OCI-LY3 (cell line): ENCODE measurements around the gene MCRIP2.

Experiments
- H2AFZ ChIP-seq: fragments of 200-600, 300-600 bp; shearing (Covaris generic); 2 replicates; pipeline ENCODE4 v1.6.0; 2014; ENCODE audit warnings: antibody characterized with exemption, low read depth, low read length
- H3K27ac ChIP-seq: fragments of 200-600, 300-600 bp; sonication (generic); 2 replicates; pipeline ENCODE4 v1.5.1; 2014; ENCODE audit warnings: mild to moderate bottlenecking, low read length, moderate library complexity, mixed read lengths
- H3K27me3 ChIP-seq: fragments of 200-600, 300-600 bp; sonication (generic); 2 replicates; pipeline ENCODE4 v1.6.1; 2014; ENCODE audit warnings: low read depth, low read length, mixed read lengths
- H3K36me3 ChIP-seq: fragments of 200-600, 300-600 bp; sonication (generic); replicated peaks from 2 replicates; pipeline ENCODE3; 2014; ENCODE audit warnings: low read depth, low read length, mixed read lengths
- H3K4me1 ChIP-seq: fragments of 300-600, 200-600 bp; sonication (generic); 2 replicates; pipeline ENCODE4 v1.6.1; 2014; ENCODE audit warnings: low read length, mixed read lengths
- H3K4me2 ChIP-seq: fragments of 200-600, 300-600 bp; sonication (generic); 2 replicates; pipeline ENCODE4 v1.6.1; 2014; ENCODE audit warnings: low read length, mixed read lengths
- H3K4me3 ChIP-seq: fragments of 300-600, 200-600 bp; sonication (generic); 2 replicates; pipeline ENCODE4 v1.5.1; 2014; ENCODE audit warnings: antibody characterized with exemption, mild to moderate bottlenecking, low read length, moderate library complexity
- H3K79me2 ChIP-seq: fragments of 300-600, 200-600 bp; shearing (Covaris generic); 2 replicates; pipeline ENCODE4 v1.6.1; 2014; ENCODE audit warnings: mild to moderate bottlenecking, low read length, mixed read lengths
- H3K9ac ChIP-seq: fragments of 300-600, 200-600 bp; shearing (Covaris generic); 2 replicates; pipeline ENCODE4 v1.6.0; 2014; ENCODE audit warnings: mild to moderate bottlenecking, low read length, moderate library complexity
- H3K9me3 ChIP-seq: fragments of 200-600, 300-600 bp; shearing (Covaris generic); 2 replicates; pipeline ENCODE4 v1.6.1; 2014; ENCODE audit warnings: low read length, mixed read lengths; ENCODE audit not compliant: insufficient read depth
- H4K20me1 ChIP-seq: fragments of 200-600, 300-600 bp; sonication (generic); 2 replicates; pipeline ENCODE4 v1.6.1; 2016; ENCODE audit warnings: low read length, mixed read lengths; ENCODE audit not compliant: insufficient read depth
- EZH2phosphoT487 ChIP-seq: fragments of 200-600 bp; shearing (Covaris generic); IDR thresholded peaks from 2 replicates; pipeline ENCODE4 v1.6.1; 2018; ENCODE audit warnings: antibody characterized with exemption, mixed run types, low read depth
- TF ChIP-seq, protein P1 (sequence below): fragments of 200-600, 300-600 bp; sonication (generic); IDR thresholded peaks from 2 replicates; pipeline ENCODE4 v1.5.1; 2014; ENCODE audit warnings: antibody characterized with exemption, low read length, low read depth

Gene MCRIP2

DNA sequence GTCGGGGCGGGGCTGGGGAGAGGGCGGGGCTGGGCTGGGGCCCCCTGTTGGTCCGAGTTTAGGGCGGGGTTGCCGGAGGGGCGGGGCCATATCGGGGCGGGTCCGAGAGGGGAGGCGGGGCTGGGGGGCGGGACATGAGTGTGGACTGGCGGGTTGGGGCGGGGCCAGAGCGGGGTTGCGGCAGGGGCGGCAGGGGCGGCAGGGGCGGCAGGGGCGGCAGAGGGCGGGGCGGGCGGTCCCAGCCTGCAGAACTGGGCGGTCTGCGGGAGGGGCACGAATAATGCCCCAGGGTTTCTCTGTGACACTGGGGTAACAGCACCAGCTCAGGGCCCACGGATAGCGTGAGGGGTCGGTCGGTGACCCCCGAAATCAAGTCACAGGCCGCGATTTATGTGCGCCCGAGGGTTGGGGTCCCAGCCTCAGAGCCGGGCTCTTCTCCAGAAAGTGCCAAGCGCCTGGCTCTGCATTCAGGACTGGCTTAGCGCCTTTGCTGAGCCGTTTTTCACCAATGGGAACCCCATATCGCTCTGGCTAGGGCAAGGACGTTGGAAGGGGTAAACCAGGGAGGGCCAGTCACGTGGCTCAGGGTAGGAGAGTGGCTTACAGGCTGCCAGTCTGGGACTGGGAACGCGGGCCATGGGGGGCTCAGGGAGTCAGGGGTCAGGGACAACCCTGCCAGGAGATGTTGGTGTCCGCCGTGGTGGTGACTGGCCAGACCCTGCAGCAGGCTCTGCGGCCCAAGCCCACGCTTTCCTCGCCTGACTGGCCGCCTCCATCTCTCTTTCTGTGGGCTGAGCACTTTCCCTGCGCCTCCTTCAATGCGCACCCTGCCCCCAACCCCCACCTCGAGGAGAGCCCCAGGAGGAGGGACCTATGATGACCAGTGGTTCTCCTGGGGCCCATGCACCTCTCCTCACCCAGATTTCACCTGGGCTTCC, 4.3 kb upstream of the MCRIP2 start:
- peaks cover 12% of the 10 kb centered on the region for H3K36me3 ChIP-seq
- H3K27ac ChIP-seq, result peak overlapping the region; percentile 89; the same call in 1 of the 2 replicates
- peaks cover 10% of the 10 kb centered on the region; the same call in 1 of the 2 replicates for H4K20me1 ChIP-seq
- H3K4me2 ChIP-seq, result peak overlapping the region; percentile 91
- H3K79me2 ChIP-seq, result peaks cover 23% of the 10 kb centered on the region
- H3K4me1 ChIP-seq, result peaks cover 20% of the 10 kb centered on the region
- no peak for TF ChIP-seq EZH2phosphoT487
- TF ChIP-seq, protein P1, sequence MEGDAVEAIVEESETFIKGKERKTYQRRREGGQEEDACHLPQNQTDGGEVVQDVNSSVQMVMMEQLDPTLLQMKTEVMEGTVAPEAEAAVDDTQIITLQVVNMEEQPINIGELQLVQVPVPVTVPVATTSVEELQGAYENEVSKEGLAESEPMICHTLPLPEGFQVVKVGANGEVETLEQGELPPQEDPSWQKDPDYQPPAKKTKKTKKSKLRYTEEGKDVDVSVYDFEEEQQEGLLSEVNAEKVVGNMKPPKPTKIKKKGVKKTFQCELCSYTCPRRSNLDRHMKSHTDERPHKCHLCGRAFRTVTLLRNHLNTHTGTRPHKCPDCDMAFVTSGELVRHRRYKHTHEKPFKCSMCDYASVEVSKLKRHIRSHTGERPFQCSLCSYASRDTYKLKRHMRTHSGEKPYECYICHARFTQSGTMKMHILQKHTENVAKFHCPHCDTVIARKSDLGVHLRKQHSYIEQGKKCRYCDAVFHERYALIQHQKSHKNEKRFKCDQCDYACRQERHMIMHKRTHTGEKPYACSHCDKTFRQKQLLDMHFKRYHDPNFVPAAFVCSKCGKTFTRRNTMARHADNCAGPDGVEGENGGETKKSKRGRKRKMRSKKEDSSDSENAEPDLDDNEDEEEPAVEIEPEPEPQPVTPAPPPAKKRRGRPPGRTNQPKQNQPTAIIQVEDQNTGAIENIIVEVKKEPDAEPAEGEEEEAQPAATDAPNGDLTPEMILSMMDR, result no peak
- H3K4me3 ChIP-seq, result peak overlapping the region; percentile 92
- no peaks in the 10 kb centered on the region for H3K9me3 ChIP-seq
- peak overlapping the region; percentile 92 for H3K9ac ChIP-seq
- H3K27me3 ChIP-seq, result no peaks in the 10 kb centered on the region
- H2AFZ ChIP-seq, result no peak overlapping the region

DNA sequence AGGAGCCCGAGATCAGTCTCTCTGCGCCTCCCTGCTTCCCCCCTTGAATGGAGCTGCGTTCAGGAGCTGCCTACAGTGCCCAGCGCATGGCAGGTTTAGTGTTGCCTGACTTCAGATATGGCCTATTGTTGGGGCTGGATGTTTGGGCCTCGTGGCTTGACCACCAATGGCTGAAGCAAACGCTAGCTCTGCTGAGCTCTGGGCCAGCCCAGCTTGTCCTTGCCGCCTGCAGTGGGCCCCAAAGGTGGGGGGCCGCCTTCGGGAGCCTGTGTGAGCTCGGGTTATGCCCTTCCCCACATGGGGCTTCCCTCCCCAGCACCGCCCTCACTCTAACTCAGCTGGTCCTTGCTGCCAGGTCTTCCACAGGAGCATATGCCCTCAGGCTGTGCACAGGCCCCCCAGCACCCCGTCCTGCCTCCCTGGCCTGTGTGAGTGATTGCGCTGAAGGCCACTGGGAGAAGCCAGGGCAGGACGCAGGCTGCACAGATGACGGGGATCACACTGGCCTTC, 3.5 kb upstream of the MCRIP2 start:
- peaks cover 14% of the 10 kb centered on the region for H3K36me3 ChIP-seq
- no peaks in the 10 kb centered on the region for H3K27me3 ChIP-seq
- peaks cover 23% of the 10 kb centered on the region for H3K4me1 ChIP-seq
- no peaks in the 10 kb centered on the region for H3K9me3 ChIP-seq
- H2AFZ ChIP-seq, result no peak overlapping the region
- no peak overlapping the region for H3K4me3 ChIP-seq
- TF ChIP-seq, protein P1, result no peak
- TF ChIP-seq EZH2phosphoT487, result no peak
- no peak overlapping the region for H3K4me2 ChIP-seq
- peaks cover 10% of the 10 kb centered on the region; the same call in 1 of the 2 replicates for H4K20me1 ChIP-seq
- no peak overlapping the region for H3K9ac ChIP-seq
- peaks cover 30% of the 10 kb centered on the region for H3K79me2 ChIP-seq
- H3K27ac ChIP-seq, result no peak overlapping the region

DNA sequence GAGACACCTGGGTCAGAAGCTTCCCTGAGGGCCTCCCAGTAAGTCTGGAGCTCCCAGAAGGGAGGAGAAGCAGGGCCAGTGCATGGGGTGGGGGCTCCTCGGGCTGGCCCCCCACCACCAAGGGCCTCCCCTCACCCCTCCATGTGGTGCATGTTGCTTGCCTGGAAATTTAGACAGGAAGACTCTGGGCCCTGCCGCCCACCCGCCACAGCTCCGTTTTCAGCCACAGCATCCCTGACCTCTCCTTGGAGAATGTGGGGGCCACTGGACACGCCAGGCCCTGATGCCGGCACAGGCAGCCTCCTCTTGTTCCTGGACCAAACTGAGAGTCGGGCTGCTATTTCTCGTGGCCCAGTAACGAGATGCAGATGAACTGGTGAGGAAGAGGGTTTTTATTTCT, 2.8 kb upstream of the MCRIP2 start:
- Histone ChIP-seq H3K27ac (no peak overlapping the region), H3K4me1 (peaks cover 26% of the 10 kb centered on the region), H3K4me3 (no peak overlapping the region), H4K20me1 (peaks cover 10% of the 10 kb centered on the region; the same call in 1 of the 2 replicates), H3K9ac (no peak overlapping the region), H3K9me3 (no peaks in the 10 kb centered on the region), H3K27me3 (no peaks in the 10 kb centered on the region), H3K4me2 (no peak overlapping the region), H3K79me2 (peaks cover 38% of the 10 kb centered on the region), H2AFZ (no peak overlapping the region), H3K36me3 (peaks cover 13% of the 10 kb centered on the region)
- TF ChIP-seq EZH2phosphoT487, result no peak
- TF ChIP-seq, protein P1, result no peak

DNA sequence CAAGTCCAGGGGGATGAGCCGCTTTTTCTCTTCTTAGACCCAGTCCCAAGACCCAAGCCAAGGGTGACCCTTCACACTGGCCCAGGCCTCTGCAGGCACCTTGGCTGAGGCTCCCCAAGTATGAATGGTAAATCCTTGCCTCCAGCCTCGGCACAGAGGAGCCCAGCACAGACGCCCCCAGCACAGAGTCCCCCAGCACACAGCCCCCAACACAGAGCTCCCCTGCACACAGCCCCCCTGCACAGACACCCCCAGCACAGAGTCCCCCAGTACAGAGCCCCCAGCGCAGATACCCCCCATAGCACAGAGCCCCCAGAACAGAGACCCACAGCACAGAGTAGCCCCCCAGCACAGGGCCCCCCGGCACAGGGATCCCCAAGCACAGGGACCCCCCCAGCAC, 1.0 kb upstream of the MCRIP2 start:
- H3K4me2 ChIP-seq, result peak overlapping the region; percentile 95
- peaks cover 33% of the 10 kb centered on the region for H3K79me2 ChIP-seq
- peak overlapping the region; percentile 90; the same call in 1 of the 2 replicates for H3K9ac ChIP-seq
- H4K20me1 ChIP-seq, result no peaks in the 10 kb centered on the region
- no peak overlapping the region for H3K27ac ChIP-seq
- no peak for TF ChIP-seq EZH2phosphoT487
- TF ChIP-seq, protein P1, result no peak
- no peaks in the 10 kb centered on the region for H3K9me3 ChIP-seq
- H2AFZ ChIP-seq, result no peak overlapping the region
- peak overlapping the region; percentile 82 for H3K4me3 ChIP-seq
- peaks cover 19% of the 10 kb centered on the region for H3K4me1 ChIP-seq
- H3K27me3 ChIP-seq, result no peaks in the 10 kb centered on the region
- peaks cover 3% of the 10 kb centered on the region for H3K36me3 ChIP-seq
